Natural killer cell (primary cell): ENCODE data around the gene ARHGEF6. TPM values are rescaled to one million over a fixed set of nuclear protein-coding genes. Genes with fewer than 3 reads are reported as not detected.
A peak's percentile ranks its signal among the peaks of the same experiment; 100 is the strongest.

Experiments used
- ATAC-seq, 3 donors: fragments of 150-1000 bp in 2 of 3; fragments of 200-7000 bp in 1 of 3; cut with Tn5 transposase; 1 replicate in 1 of 3; 2 replicates in 2 of 3; pipeline ENCODE4 v1.10.0; 2021; ENCODE audit warnings: mild to moderate bottlenecking in 2 of 3, moderate library complexity in 2 of 3
- DNase-seq, 2 donors: peaks; one replicate each; pipeline versions ENCODE4 v3.0.0 to v3.0.0-alpha.2; 2013 to 2021; ENCODE audit warnings: mixed read lengths in 1 of 2
- H3K27ac ChIP-seq: one replicate; pipeline ENCODE4 v1.5.1; 2013; ENCODE audit warnings: mild to moderate bottlenecking, low read length
- H3K27me3 ChIP-seq: one replicate; pipeline ENCODE4 v1.6.1; 2013; ENCODE audit warnings: low read length; ENCODE audit not compliant: control insufficient read depth, insufficient read depth
- H3K36me3 ChIP-seq: one replicate; pipeline ENCODE4 v1.6.1; 2013; ENCODE audit warnings: low read length; ENCODE audit not compliant: control insufficient read depth, insufficient read depth
- H3K4me1 ChIP-seq: one replicate; pipeline ENCODE4 v1.6.1; 2013; ENCODE audit warnings: low read length; ENCODE audit not compliant: control insufficient read depth, insufficient read depth
- H3K4me3 ChIP-seq: one replicate; pipeline ENCODE4 v1.5.1; 2013; ENCODE audit warnings: low read length
- H3K9me3 ChIP-seq: one replicate; pipeline ENCODE4 v1.6.1; 2013; ENCODE audit warnings: low read length; ENCODE audit not compliant: control insufficient read depth, insufficient read depth
- H3K27ac Mint-ChIP-seq, 2 donors: one replicate each; pipeline ENCODE4 v1.8.0; 2022; ENCODE audit warnings: mild to moderate bottlenecking in 2 of 2, mixed read lengths in 2 of 2, moderate library complexity in 1 of 2
- H3K27me3 Mint-ChIP-seq, 2 donors: one replicate each; pipeline ENCODE4 v1.8.0; 2022; ENCODE audit warnings: low read depth in 2 of 2, mixed read lengths in 2 of 2
- H3K36me3 Mint-ChIP-seq: one replicate; pipeline ENCODE4 v1.8.0; 2022; ENCODE audit warnings: mixed read lengths
- H3K4me1 Mint-ChIP-seq, 2 donors: one replicate each; pipeline ENCODE4 v1.8.0; 2022; ENCODE audit warnings: mixed read lengths in 2 of 2
- H3K4me3 Mint-ChIP-seq: one replicate; pipeline ENCODE4 v1.8.0; 2022; ENCODE audit warnings: mild to moderate bottlenecking, moderate library complexity, mixed read lengths
- H3K9me3 Mint-ChIP-seq, 2 donors: one replicate each; pipeline ENCODE4 v1.8.0; 2022; ENCODE audit warnings: mixed read lengths in 2 of 2
- CTCF ChIP-seq: fragments of 200-600 bp; IDR thresholded peaks from one replicate; pipeline ENCODE4 v1.8.0; 2022; ENCODE audit warnings: antibody characterized with exemption
- WGBS: methylation state at CpG from one replicate; pipeline ENCODE4 v1.1.7; 2013; ENCODE audit warnings: missing lambda C conversion rate; ENCODE audit not compliant: insufficient coverage; 5-methylcytosine and 5-hydroxymethylcytosine counted together
- intact Hi-C: fragments of 100-400 bp; cut with micrococcal nuclease; formaldehyde crosslinking; loops from one replicate; pipeline ENCODE4 v1.14.2; 2022
- total RNA-seq, 4 donors: library from RNA; stranded (reverse); fragments of 120-200 nt in 1 of 4; gene quantifications; one replicate each; pipeline versions ENCODE4 v1.2.3 to v1.2.4, GENCODE V29; 2013 to 2022

ARHGEF6 gene
- total RNA-seq, 3 donors from 2014 or later (not counting 1 experiment from before 2014, with no cell fraction given), result 55.5 to 78.8 (median 75.7) TPM

GRCh38 chrX:136620780-136621179, 160.0 kb downstream of the ARHGEF6 start:
- no peak for TF ChIP-seq CTCF
- Histone ChIP-seq H3K27me3 (no peaks in the 10 kb centered on the region), H3K9me3 (no peaks in the 10 kb centered on the region), H3K4me3 (no peak overlapping the region), H3K4me1 (peaks cover 14% of the 10 kb centered on the region), H3K36me3 (no peaks in the 10 kb centered on the region), H3K27ac (no peak overlapping the region)
- intact Hi-C loops, result no loop called here
- ATAC-seq (no peak), DNase-seq (no peak)
- H3K36me3 Mint-ChIP-seq, result no peaks in the 10 kb centered on the region
- H3K27ac Mint-ChIP-seq, result no peak overlapping the region
- H3K4me3 Mint-ChIP-seq, result no peak overlapping the region
- no peaks in the 10 kb centered on the region for H3K9me3 Mint-ChIP-seq
- no peaks in the 10 kb centered on the region for H3K27me3 Mint-ChIP-seq
- H3K4me1 Mint-ChIP-seq, result peaks cover 21 to 24% of the 10 kb centered on the region in 2 donors

DNA sequence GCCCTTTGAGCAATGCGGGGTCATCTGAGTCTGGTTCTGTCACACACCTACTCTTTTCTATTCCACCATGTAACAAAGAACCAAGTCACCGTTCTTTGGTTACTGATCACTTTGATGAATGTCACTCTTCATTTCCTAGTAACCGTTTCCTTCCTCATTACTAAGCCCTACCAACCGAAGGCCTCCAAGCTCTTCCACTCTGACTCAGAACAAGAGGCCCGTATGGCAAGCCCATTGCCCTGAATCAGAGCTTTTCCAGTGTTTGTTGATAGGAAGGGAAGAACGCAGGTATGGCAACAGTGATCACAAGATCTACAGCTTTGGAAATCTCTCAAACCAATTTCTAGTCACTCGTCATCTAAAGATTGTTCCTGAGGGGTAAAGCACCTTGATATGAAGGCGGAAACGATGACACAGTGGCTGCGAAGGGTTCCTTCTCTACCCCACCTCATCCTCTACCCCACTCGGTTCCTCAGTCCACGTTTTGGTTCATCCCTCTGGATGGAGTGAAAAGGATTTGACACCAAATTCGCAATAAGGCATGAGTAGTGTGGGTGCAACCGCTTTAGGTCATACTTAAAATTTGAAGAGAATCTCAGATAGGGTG, 160.7 kb downstream of the ARHGEF6 start:
- DNase-seq (peak in 1 of 2 donors; percentile 53), ATAC-seq (no peak)
- no peaks in the 10 kb centered on the region for H3K27me3 ChIP-seq
- WGBS, result 88% methylated on average over 5 of the region's 14 CpGs
- no peaks in the 10 kb centered on the region for H3K9me3 Mint-ChIP-seq
- intact Hi-C loops, result no loop called here
- peaks cover 7% of the 10 kb centered on the region for H3K4me1 ChIP-seq
- no peaks in the 10 kb centered on the region for H3K36me3 ChIP-seq
- H3K4me3 Mint-ChIP-seq, result no peak overlapping the region
- no peak overlapping the region for H3K27ac ChIP-seq
- TF ChIP-seq CTCF, result no peak
- no peak overlapping the region for H3K4me3 ChIP-seq
- H3K9me3 ChIP-seq, result no peaks in the 10 kb centered on the region
- peaks cover 19 to 22% of the 10 kb centered on the region in 2 donors for H3K4me1 Mint-ChIP-seq
- H3K27ac Mint-ChIP-seq, result no peak overlapping the region
- H3K27me3 Mint-ChIP-seq, result no peaks in the 10 kb centered on the region
- H3K36me3 Mint-ChIP-seq, result no peaks in the 10 kb centered on the region

GRCh38 chrX:136616987-136617685, 163.6 kb downstream of the ARHGEF6 start:
- Histone ChIP-seq H3K27ac (no peak overlapping the region), H3K4me3 (no peak overlapping the region), H3K27me3 (no peaks in the 10 kb centered on the region), H3K36me3 (no peaks in the 10 kb centered on the region), H3K4me1 (no peaks in the 10 kb centered on the region), H3K9me3 (no peaks in the 10 kb centered on the region)
- Mint-ChIP-seq H3K9me3 (no peaks in the 10 kb centered on the region), H3K27me3 (no peaks in the 10 kb centered on the region), H3K27ac (no peak overlapping the region), H3K4me3 (no peak overlapping the region), H3K4me1 (no peaks in the 10 kb centered on the region), H3K36me3 (no peaks in the 10 kb centered on the region)
- DNase-seq, result peak in 1 of 2 donors; percentile 64
- TF ChIP-seq CTCF, result no peak
- ATAC-seq, result no peak
- intact Hi-C loops, result no loop called here
- WGBS, result 64% methylated on average over 5 of the region's 6 CpGs

Other genes with a start within 250 kb of the ARHGEF6 start
- not detected for gene VGLL1, start 248.7 kb downstream of the ARHGEF6 start, total RNA-seq
- 1 to 10 TPM in 1 of 3 donors, under 1 TPM in 1, not detected in 1; 0.77 to 1.5 TPM for gene CD40LG, start 132.8 kb downstream of the ARHGEF6 start, total RNA-seq
- 100 to 1,000 TPM; 171 to 208 (median 174) TPM for gene RBMX, start 99.8 kb upstream of the ARHGEF6 start, total RNA-seq